Activated naive CD4-positive, alpha-beta T cell treated with anti-CD3 and anti-CD28 coated beads, Interleukin-2, amount 50 U/mL, for 16 hours (primary cell): Measurements from ENCODE around the gene USE1.

ENCODE experiments used
- DNase-seq: peaks from one replicate; pipeline ENCODE4 v3.0.0-alpha.2; 2020

The USE1 gene

DNA sequence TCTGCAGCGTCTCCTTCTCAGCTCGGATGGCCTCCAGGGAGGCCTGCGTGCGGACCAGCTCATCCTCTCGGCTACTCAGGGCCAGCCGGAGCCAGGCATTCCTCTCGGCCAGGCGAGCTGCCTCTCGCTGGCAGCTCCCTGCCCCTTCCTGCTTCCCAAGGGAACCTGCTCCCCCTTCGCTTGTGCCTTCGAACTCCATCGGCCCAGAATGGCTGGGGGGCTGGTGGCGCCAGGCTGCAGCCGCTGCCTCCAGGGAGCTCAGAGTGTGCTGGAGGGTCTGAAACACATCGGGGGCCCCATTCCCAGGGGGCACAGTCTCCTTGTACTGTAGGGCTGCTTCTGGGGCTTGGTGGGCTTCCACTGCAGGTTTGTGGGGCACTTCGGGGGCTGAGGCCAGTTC, 47.4 kb downstream of the USE1 start:
- DNase-seq, result no peak

DNA sequence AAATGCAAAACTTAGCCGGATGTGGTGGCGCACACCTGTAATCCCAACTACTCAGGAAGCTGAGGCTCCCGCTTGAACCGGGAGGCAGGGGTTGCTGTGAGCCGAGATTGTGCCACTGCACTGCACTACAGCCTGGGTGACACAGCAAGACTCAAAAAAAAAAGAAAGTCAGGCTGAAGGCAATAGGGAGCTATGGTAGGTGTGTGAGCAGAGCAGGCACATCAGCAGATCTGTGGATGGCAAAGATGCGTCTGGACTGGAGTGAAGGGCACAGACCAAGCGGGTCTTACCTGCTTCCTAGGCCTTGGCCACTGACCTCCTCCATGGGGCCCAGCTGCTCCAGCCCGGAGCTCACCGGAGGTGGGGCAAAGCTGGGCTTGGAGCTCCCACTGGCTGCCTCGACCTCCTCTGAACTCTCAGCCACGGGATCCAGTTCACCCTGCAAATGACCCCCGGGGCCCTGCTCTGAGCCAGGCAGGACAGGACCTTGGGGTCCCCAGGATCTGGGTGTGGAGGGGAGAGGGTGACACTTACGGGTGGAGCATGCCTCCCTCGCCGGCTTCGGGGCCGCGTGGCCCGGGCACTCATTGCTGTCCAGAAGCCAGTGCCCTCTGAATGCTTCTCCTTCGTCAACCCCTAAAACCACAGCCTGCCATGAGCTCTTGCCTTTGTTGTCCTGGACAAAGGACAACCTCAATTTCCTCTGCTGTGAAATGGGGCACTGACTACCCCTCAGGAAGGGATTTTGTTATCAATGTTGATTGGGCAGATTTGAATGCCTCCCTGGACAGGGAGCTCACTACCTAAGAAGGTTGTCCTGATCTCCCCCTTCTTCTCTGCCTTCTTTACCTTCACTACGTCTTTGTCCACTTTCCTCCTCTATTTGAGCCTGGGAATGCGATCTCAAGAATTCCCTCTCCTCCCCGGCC, 48.8 kb downstream of the USE1 start:
- no peak for DNase-seq

DNA sequence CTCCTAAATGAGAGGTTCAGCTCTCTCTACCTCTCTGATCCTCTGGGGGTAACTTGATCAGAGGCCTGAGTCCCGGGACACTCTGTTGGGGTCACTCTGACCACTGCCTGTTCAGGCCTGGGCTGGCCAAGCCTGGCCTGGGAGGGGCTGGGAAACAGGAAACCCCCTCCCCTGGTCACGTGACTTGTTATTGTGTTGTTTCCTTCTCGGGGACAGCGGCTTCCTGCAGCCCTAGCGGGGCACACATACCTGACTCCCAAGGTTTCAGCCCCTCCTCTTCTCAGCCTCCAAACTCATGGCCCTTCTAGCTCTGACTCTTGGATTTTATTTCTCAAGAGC, 49.5 kb downstream of the USE1 start, which contains the start of gene USHBP1:
USHBP1 (minus strand) TSS at position 105 of the 339 bp plus-strand sequence. CDS start 446 bp downstream, outside the sequence.
- no peak for DNase-seq

DNA sequence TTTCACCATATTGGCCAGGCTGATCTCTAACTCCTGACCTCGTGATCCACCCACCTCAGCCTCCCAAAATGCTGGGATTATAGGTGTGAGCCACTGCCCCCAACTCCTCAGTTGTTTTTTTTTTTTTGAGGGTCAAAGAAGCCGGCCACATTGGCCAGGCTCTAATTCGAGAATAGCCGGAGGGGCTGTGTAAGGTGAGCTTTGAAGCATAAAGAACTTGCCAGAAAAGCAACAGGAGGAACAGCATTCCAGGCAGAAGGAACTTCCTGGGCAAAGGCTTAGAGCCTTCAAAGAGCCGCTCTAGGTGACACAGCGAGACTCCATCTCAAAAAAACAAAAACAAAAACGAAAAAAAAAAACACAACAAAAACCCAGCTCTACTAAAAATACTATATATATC, 50.9 kb downstream of the USE1 start:
- no peak for DNase-seq

DNA sequence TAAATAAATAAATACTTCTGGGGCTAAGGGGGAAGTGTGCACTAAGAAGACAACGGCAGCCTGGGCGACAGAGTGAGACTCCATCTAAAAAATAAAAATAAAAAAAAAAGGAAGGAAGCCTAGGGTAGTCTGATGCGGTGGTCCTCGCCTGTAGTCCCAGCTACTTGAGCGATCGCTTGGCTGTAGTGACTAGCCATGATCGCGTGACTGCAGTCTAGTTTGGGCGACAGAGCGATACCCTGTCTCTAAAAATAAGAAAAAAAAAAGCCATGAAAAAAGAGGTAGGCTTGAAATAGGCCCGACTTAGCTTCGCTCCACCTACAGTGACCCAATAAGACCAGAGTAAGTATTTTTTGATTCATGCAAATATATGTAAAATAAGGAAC, 51.4 kb downstream of the USE1 start:
- no peak for DNase-seq

DNA sequence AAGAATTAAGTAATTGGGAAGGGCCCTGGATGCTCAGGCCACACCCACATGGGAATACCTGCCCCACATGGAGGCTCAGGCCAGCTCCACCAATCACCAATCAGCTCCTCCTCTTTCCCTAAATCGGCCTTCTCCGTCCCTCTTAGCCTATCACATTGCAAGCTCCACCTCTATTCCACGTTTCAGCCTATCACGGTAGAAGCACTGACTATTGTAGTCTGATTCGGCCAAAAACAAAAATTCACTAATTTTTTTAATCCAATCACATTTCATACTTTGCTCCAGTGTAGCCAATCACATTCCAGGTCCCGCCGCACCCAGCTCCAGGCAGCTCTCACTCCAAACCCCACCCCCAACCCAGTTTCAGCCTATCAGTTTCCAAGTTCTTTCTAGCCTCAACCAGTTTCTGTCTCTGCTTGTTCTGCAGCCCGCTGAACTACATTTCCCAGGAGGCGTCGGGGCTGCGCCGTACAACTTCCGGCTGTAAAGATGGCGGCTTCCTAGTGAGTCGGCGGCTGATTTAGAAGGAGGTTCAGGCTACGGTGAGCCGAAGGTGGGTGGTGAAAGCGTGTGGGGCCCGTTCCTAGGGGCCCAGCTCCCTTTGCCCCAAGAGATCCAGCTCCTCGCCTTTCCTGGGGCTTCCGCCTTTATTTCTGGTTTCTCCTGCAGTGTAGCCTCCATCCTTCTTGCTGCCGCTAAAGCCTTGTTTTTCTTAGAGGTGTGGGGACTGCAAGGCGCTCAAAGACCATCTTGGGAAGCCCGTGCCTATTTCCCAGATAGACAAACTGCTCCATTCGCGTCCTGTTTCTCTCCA, 52.0 kb downstream of the USE1 start, which contains the start of gene BABAM1:
BABAM1 (plus strand) TSS at position 469 of the 814 bp plus-strand sequence. CDS start 1,364 bp downstream, outside the sequence.
- DNase-seq, result peak; percentile 95

DNA sequence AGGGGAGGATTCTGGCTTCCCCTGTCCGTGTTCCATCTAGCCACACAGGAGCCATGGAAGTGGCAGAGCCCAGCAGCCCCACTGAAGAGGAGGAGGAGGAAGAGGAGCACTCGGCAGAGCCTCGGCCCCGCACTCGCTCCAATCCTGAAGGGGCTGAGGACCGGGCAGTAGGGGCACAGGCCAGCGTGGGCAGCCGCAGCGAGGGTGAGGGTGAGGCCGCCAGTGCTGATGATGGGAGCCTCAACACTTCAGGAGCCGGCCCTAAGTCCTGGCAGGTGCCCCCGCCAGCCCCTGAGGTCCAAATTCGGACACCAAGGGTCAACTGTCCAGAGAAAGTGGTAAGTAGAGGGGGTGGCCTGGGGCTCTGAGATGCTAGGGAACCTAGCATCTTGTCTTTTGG, 53.6 kb downstream of the USE1 start:
- no peak for DNase-seq
